Trophoblast cell (in vitro differentiated cells and primary cell): Measurements from ENCODE around the gene IFNA5.

Source experiments
- DNase-seq, 2 donors: peaks; one replicate each; pipeline ENCODE4 v3.0.0-alpha.2; 2016
- H2AFZ ChIP-seq: 2 replicates; pipeline ENCODE4 v1.6.1; 2013; ENCODE audit warnings: low read length, moderate library complexity, mild to moderate bottlenecking; ENCODE audit not compliant: insufficient read depth, poor library complexity
- H2AK5ac ChIP-seq: 2 replicates; pipeline ENCODE4 v1.6.1; 2013; ENCODE audit warnings: mild to moderate bottlenecking, low read length
- H2BK120ac ChIP-seq: 2 replicates; pipeline ENCODE4 v1.6.1; 2013; ENCODE audit warnings: low read length, mild to moderate bottlenecking, moderate library complexity; ENCODE audit not compliant: insufficient read depth, poor library complexity
- H2BK12ac ChIP-seq: 2 replicates; pipeline ENCODE4 v1.6.1; 2013; ENCODE audit warnings: mild to moderate bottlenecking, low read length, moderate library complexity
- H2BK5ac ChIP-seq: 2 replicates; pipeline ENCODE4 v1.6.1; 2013; ENCODE audit warnings: low read length, low read depth, moderate library complexity, mild to moderate bottlenecking; ENCODE audit not compliant: poor library complexity
- H3K14ac ChIP-seq: 2 replicates; pipeline ENCODE4 v1.6.1; 2013; ENCODE audit warnings: mild to moderate bottlenecking, low read length
- H3K18ac ChIP-seq: 2 replicates; pipeline ENCODE4 v1.6.1; 2013; ENCODE audit warnings: mild to moderate bottlenecking, low read length
- H3K23ac ChIP-seq: 2 replicates; pipeline ENCODE4 v1.6.1; 2013; ENCODE audit warnings: low read length
- H3K27ac ChIP-seq: 2 replicates; pipeline ENCODE4 v1.5.1; 2013; ENCODE audit warnings: low read depth, mild to moderate bottlenecking, inconsistent platforms, low read length, moderate library complexity
- H3K27me3 ChIP-seq: 2 replicates; pipeline ENCODE4 v1.6.1; 2013; ENCODE audit warnings: inconsistent platforms, mild to moderate bottlenecking, low read length, moderate library complexity; ENCODE audit not compliant: insufficient read depth
- H3K36me3 ChIP-seq, 2 experiments: 1 replicate in 1 of 2; 2 replicates in 1 of 2; pipeline ENCODE4 v1.6.1; 2013; ENCODE audit warnings: low read length in 2 of 2, mild to moderate bottlenecking in 2 of 2, moderate library complexity in 1 of 2; ENCODE audit not compliant: insufficient read depth in 2 of 2, control insufficient read depth in 1 of 2
- H3K4ac ChIP-seq: 2 replicates; pipeline ENCODE4 v1.6.1; 2013; ENCODE audit warnings: low read depth, mild to moderate bottlenecking, low read length, moderate library complexity
- H3K4me1 ChIP-seq, 2 experiments: 1 replicate in 1 of 2; 2 replicates in 1 of 2; pipeline ENCODE4 v1.6.1; 2013; ENCODE audit warnings: low read length in 2 of 2, mild to moderate bottlenecking in 2 of 2, moderate library complexity in 1 of 2; ENCODE audit not compliant: insufficient read depth in 2 of 2, control insufficient read depth in 1 of 2
- H3K4me2 ChIP-seq: 2 replicates; pipeline ENCODE4 v1.6.1; 2013; ENCODE audit warnings: inconsistent platforms, mild to moderate bottlenecking, low read length, moderate library complexity
- H3K4me3 ChIP-seq: 2 replicates; pipeline ENCODE4 v1.5.1; 2013; ENCODE audit warnings: mild to moderate bottlenecking, low read depth, low read length, inconsistent platforms
- H3K79me1 ChIP-seq: one replicate; pipeline ENCODE4 v1.6.1; 2013; ENCODE audit warnings: low read length
- H3K79me2 ChIP-seq: 2 replicates; pipeline ENCODE4 v1.6.1; 2013; ENCODE audit warnings: low read length, mild to moderate bottlenecking; ENCODE audit not compliant: control insufficient read depth, insufficient read depth, poor library complexity
- H3K9ac ChIP-seq: 2 replicates; pipeline ENCODE4 v1.6.1; 2013; ENCODE audit warnings: mild to moderate bottlenecking, low read length
- H3K9me3 ChIP-seq: 2 replicates; pipeline ENCODE4 v1.6.1; 2013; ENCODE audit warnings: low read depth, mild to moderate bottlenecking, control low read depth, inconsistent platforms, low read length; ENCODE audit not compliant: insufficient read depth
- H4K12ac ChIP-seq: 2 replicates; pipeline ENCODE4 v1.6.1; 2013; ENCODE audit warnings: low read depth, mild to moderate bottlenecking, low read length, moderate library complexity
- H4K8ac ChIP-seq: 2 replicates; pipeline ENCODE4 v1.6.1; 2013; ENCODE audit warnings: low read depth, mild to moderate bottlenecking, low read length, moderate library complexity
- H4K91ac ChIP-seq: one replicate; pipeline ENCODE4 v1.6.1; 2013; ENCODE audit warnings: low read depth, mild to moderate bottlenecking, low read length, moderate library complexity
- WGBS: extraction: QIAGEN DNeasy Blood & Tissue Kit; methylation state at CpG from one replicate; pipeline ENCODE4 v1.1.7; 2013; ENCODE audit warnings: missing lambda C conversion rate; ENCODE audit not compliant: insufficient read length, insufficient coverage; ENCODE audit errors: extremely low coverage; 5-methylcytosine and 5-hydroxymethylcytosine counted together

Gene IFNA5

DNA sequence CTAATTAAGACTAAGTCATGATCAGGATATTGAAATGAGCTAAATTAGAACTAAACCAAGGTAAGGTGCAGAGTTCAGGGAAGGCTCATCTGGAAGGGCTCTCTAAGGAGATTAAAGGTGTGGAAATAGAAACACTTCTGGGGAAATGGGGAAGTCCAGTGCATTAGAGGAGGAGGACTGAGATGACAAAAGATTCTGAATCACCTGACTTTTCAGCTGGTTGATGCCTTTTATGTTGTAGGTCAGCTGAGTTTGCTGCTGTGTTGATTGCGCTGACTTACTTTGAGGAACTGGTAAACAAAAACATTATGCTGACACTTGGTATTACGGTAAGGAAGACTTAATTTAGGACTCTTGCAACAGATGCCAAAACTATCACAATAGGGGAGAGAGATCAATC is 23.8 kb downstream of the IFNA5 start:
- no peak overlapping the region for H4K8ac ChIP-seq
- WGBS, result no CpG with 5 or more reads among the region's 2 CpGs

GRCh38 chr9:21268347-21268657 is 36.8 kb downstream of the IFNA5 start:
- Histone ChIP-seq H3K27me3 (peaks cover 2% of the 10 kb centered on the region), H3K4me3 (no peak overlapping the region), H3K36me3 (no peaks in the 10 kb centered on the region), H3K27ac (no peak overlapping the region), H2AFZ (no peak overlapping the region), H4K91ac (no peak overlapping the region), H3K79me2 (no peaks in the 10 kb centered on the region), H3K9me3 (no peaks in the 10 kb centered on the region), H3K14ac (no peak overlapping the region), H3K4ac (no peak overlapping the region), H3K18ac (no peak overlapping the region), H3K4me2 (no peak overlapping the region), H2AK5ac (no peak overlapping the region), H4K12ac (no peak overlapping the region), H4K8ac (no peak overlapping the region), H3K4me1 (no peaks in the 10 kb centered on the region), H3K23ac (no peak overlapping the region), H3K79me1 (no peaks in the 10 kb centered on the region), H2BK12ac (no peak overlapping the region), H3K9ac (no peak overlapping the region), H2BK5ac (no peak overlapping the region), H2BK120ac (no peak overlapping the region)
- DNase-seq, result no peak
- WGBS, result no CpG with 5 or more reads among the region's 2 CpGs

More for the DNA sequence above, 23.8 kb downstream of the IFNA5 start:
- Histone ChIP-seq H2AK5ac (no peak overlapping the region), H2BK12ac (no peak overlapping the region), H3K36me3 (no peaks in the 10 kb centered on the region), H3K9ac (no peak overlapping the region), H3K79me1 (no peaks in the 10 kb centered on the region), H4K12ac (no peak overlapping the region), H3K4me1 (no peaks in the 10 kb centered on the region), H3K18ac (no peak overlapping the region), H3K4ac (no peak overlapping the region), H3K23ac (peak overlapping the region; percentile 44), H3K9me3 (no peaks in the 10 kb centered on the region), H3K27ac (no peak overlapping the region), H2BK5ac (no peak overlapping the region), H2AFZ (no peak overlapping the region), H3K4me2 (no peak overlapping the region), H2BK120ac (no peak overlapping the region), H3K14ac (no peak overlapping the region), H3K79me2 (no peaks in the 10 kb centered on the region), H3K4me3 (no peak overlapping the region), H3K27me3 (no peaks in the 10 kb centered on the region), H4K91ac (no peak overlapping the region)
- DNase-seq, result no peak

DNA sequence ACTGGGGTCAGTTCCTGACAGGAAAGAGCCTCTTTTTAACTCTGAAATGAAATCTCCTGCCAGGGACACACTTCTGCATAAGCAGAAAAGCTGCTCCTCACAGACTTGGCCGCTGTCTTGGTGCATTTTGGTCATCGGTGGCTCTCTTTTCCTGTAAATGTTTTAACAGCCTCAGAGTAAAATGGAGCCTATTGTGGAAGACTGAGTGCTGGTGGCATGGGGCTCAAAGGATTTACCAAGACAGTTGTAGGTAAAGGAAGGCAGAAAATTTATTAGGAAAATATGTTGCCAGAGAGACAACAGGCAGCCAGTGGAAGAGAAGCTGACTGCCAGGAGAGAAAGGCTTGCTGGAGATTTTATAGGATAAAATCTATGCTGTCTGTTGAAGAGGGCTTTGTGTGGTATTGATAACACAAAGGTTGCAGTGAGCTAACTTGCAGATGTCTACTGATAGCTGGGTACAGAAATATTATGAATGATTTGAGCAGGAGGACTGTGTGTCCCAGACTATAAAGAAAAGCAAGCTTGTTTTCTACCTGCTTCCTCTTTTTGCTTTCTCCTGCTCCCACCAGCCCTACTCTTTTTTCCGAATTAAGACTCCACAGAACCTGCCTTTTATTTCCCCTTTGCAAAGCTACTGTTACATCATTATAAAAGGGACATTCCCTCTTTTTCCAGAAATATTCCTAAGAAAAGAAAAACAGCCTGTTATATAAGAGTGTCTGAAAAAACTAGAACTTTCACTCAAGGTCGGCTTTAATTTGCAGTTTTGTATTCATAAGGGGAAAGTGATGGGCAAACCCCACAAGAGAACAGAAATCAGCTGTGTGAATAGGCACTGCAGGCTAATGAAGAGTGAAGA is 37.4 kb downstream of the IFNA5 start:
- no peak overlapping the region for H2BK120ac ChIP-seq

GRCh38 chr9:21266733-21267484 is 38.2 kb downstream of the IFNA5 start:
- Histone ChIP-seq H2BK120ac (no peak overlapping the region), H4K8ac (no peak overlapping the region), H3K79me2 (no peaks in the 10 kb centered on the region), H3K79me1 (no peaks in the 10 kb centered on the region), H2BK5ac (no peak overlapping the region), H2AK5ac (no peak overlapping the region), H3K23ac (no peak overlapping the region), H4K91ac (no peak overlapping the region), H4K12ac (no peak overlapping the region), H3K4me2 (no peak overlapping the region), H3K27me3 (peaks cover 2% of the 10 kb centered on the region), H3K27ac (no peak overlapping the region), H3K9ac (no peak overlapping the region), H3K14ac (no peak overlapping the region), H3K36me3 (no peaks in the 10 kb centered on the region), H3K18ac (no peak overlapping the region), H3K4me3 (no peak overlapping the region), H3K9me3 (no peaks in the 10 kb centered on the region), H2AFZ (no peak overlapping the region), H3K4ac (no peak overlapping the region), H3K4me1 (no peaks in the 10 kb centered on the region), H2BK12ac (no peak overlapping the region)
- no CpG with 5 or more reads among the region's 3 CpGs for WGBS
- no peak for DNase-seq

More for the DNA sequence above, 37.4 kb downstream of the IFNA5 start:
- no peak overlapping the region for H2BK12ac ChIP-seq
- no peak overlapping the region for H2AK5ac ChIP-seq
- H3K9me3 ChIP-seq, result no peaks in the 10 kb centered on the region
- H3K4me3 ChIP-seq, result no peak overlapping the region
- no peak overlapping the region for H4K12ac ChIP-seq
- H3K14ac ChIP-seq, result no peak overlapping the region
- H3K23ac ChIP-seq, result no peak overlapping the region
- no peak overlapping the region for H3K9ac ChIP-seq
- H3K4me2 ChIP-seq, result no peak overlapping the region
- no CpG with 5 or more reads among the region's 4 CpGs for WGBS
- H3K27me3 ChIP-seq, result peaks cover 2% of the 10 kb centered on the region
- no peaks in the 10 kb centered on the region for H3K36me3 ChIP-seq
- no peak overlapping the region for H2AFZ ChIP-seq
- no peak for DNase-seq
- no peak overlapping the region for H3K4ac ChIP-seq
- H3K27ac ChIP-seq, result no peak overlapping the region
- no peak overlapping the region for H2BK5ac ChIP-seq
- H3K79me1 ChIP-seq, result no peaks in the 10 kb centered on the region
- no peak overlapping the region for H3K18ac ChIP-seq
- no peaks in the 10 kb centered on the region for H3K4me1 ChIP-seq
- no peak overlapping the region for H4K8ac ChIP-seq
- H3K79me2 ChIP-seq, result no peaks in the 10 kb centered on the region
- H4K91ac ChIP-seq, result no peak overlapping the region
